HG03139 (cell line): ENCODE data around the gene SLC16A10.
"Not testable (repeated sequence)": the region's sequence is repeated elsewhere in the genome, so short reads cannot be mapped to it uniquely, and the experiment has no call there.

Experiments used
- ATAC-seq: cut with Tn5 transposase; IDR thresholded peaks from one replicate; pipeline ENCODE4 v1.9.1; 2021; ENCODE audit not compliant: unreplicated experiment

Gene SLC16A10

GRCh38 chr6:111080698-111081097 lies 6.6 kb upstream of the SLC16A10 start:
- no peak for ATAC-seq

GRCh38 chr6:111086685-111087084 lies 618 bp upstream of the SLC16A10 start:
- no peak for ATAC-seq

GRCh38 chr6:111087871-111088667 lies 766 bp downstream of the SLC16A10 start:
- peak; percentile 4 for ATAC-seq

- ATAC-seq, result no peak
Observed at GRCh38 chr6:111088668-111089003, 1.3 kb downstream of the SLC16A10 start.

- no peak for ATAC-seq
Observed at GRCh38 chr6:111090766-111091165, 3.5 kb downstream of the SLC16A10 start.

- ATAC-seq, result no peak
Observed at GRCh38 chr6:111091987-111092386, 4.7 kb downstream of the SLC16A10 start.

- not testable (repeated sequence) for ATAC-seq
Observed at GRCh38 chr6:111095488-111095887, 8.2 kb downstream of the SLC16A10 start.

- no peak for ATAC-seq
Observed at GRCh38 chr6:111096246-111096645, 8.9 kb downstream of the SLC16A10 start.

- ATAC-seq, result no peak
Observed at GRCh38 chr6:111098597-111098996, 11.3 kb downstream of the SLC16A10 start.

- no peak for ATAC-seq
Observed at GRCh38 chr6:111101987-111102386, 14.7 kb downstream of the SLC16A10 start.

GRCh38 chr6:111105578-111105977 lies 18.3 kb downstream of the SLC16A10 start:
- ATAC-seq, result no peak

GRCh38 chr6:111107589-111107988 lies 20.3 kb downstream of the SLC16A10 start:
- ATAC-seq, result no peak

- ATAC-seq, result no peak
Observed at GRCh38 chr6:111110036-111110435, 22.7 kb downstream of the SLC16A10 start.

- ATAC-seq, result no peak
Observed at GRCh38 chr6:111113336-111114086, 26.2 kb downstream of the SLC16A10 start.

- ATAC-seq, result no peak
Observed at GRCh38 chr6:111114087-111114443, 26.8 kb downstream of the SLC16A10 start.

GRCh38 chr6:111114482-111114881 lies 27.2 kb downstream of the SLC16A10 start:
- no peak for ATAC-seq

- no peak for ATAC-seq
Observed at GRCh38 chr6:111118826-111119225, 31.5 kb downstream of the SLC16A10 start.

GRCh38 chr6:111119571-111120329 lies 32.4 kb downstream of the SLC16A10 start:
- ATAC-seq, result no peak

- no peak for ATAC-seq
Observed at GRCh38 chr6:111121789-111122350, 34.6 kb downstream of the SLC16A10 start.

GRCh38 chr6:111122458-111123286 lies 35.4 kb downstream of the SLC16A10 start:
- ATAC-seq, result no peak

GRCh38 chr6:111124406-111124805 lies 37.1 kb downstream of the SLC16A10 start:
- no peak for ATAC-seq
